Mucosa of rectum (tissue), 2 donors: ENCODE measurements around the gene MACROD2.
A peak's percentile ranks its signal among the peaks of the same experiment; 100 is the strongest.

Experiments
- H3K27ac ChIP-seq, 2 donors: one replicate each; pipeline ENCODE4 v1.7.0; 2013; ENCODE audit warnings: inconsistent platforms in 2 of 2, low read depth in 2 of 2, low read length in 2 of 2
- H3K27me3 ChIP-seq, 2 donors: one replicate each; pipeline ENCODE4 v1.7.0; 2013; ENCODE audit warnings: low read length in 2 of 2; ENCODE audit not compliant: control insufficient read depth in 2 of 2, insufficient read depth in 2 of 2
- H3K36me3 ChIP-seq, 2 donors: one replicate each; pipeline ENCODE4 v1.7.0; 2013; ENCODE audit warnings: low read length in 2 of 2; ENCODE audit not compliant: control insufficient read depth in 2 of 2, insufficient read depth in 2 of 2
- H3K4me1 ChIP-seq, 2 donors: one replicate each; pipeline ENCODE4 v1.7.0; 2013; ENCODE audit warnings: low read length in 2 of 2, mild to moderate bottlenecking in 1 of 2; ENCODE audit not compliant: control insufficient read depth in 2 of 2, insufficient read depth in 2 of 2
- H3K4me3 ChIP-seq, 2 donors: one replicate each; pipeline ENCODE4 v1.7.0; 2013; ENCODE audit warnings: low read length in 2 of 2
- H3K9ac ChIP-seq, 2 donors: one replicate each; pipeline ENCODE4 v1.7.0; 2013; ENCODE audit warnings: low read length in 2 of 2, low read depth in 1 of 2, mild to moderate bottlenecking in 1 of 2
- H3K9me3 ChIP-seq, 2 donors: one replicate each; pipeline ENCODE4 v1.7.0; 2013; ENCODE audit warnings: low read length in 2 of 2; ENCODE audit not compliant: control insufficient read depth in 2 of 2
- donor health status: healthy.
- donor health status: Normal muscosa, but diverticular disease.

The MACROD2 gene

GRCh38 chr20:15158533-15158932, 1163.2 kb downstream of the MACROD2 start:
- Histone ChIP-seq H3K4me3 (no peak overlapping the region), H3K36me3 (no peaks in the 10 kb centered on the region), H3K4me1 (peaks cover 0 to 3% of the 10 kb centered on the region in 2 donors), H3K27ac (no peak overlapping the region), H3K9me3 (no peaks in the 10 kb centered on the region), H3K9ac (no peak overlapping the region), H3K27me3 (no peaks in the 10 kb centered on the region)

- H3K36me3 ChIP-seq = no peaks in the 10 kb centered on the region
- H3K9me3 ChIP-seq = no peaks in the 10 kb centered on the region
- peak overlapping the region; percentile 40 to 70 for H3K4me3 ChIP-seq
- no peaks in the 10 kb centered on the region for H3K4me1 ChIP-seq
- H3K27me3 ChIP-seq = no peaks in the 10 kb centered on the region
- peak overlapping the region; percentile 35 to 51 for H3K9ac ChIP-seq
- no peak overlapping the region for H3K27ac ChIP-seq
Observed at GRCh38 chr20:15162079-15162647, 1166.8 kb downstream of the MACROD2 start.

- Histone ChIP-seq H3K27me3 (no peaks in the 10 kb centered on the region), H3K9me3 (no peaks in the 10 kb centered on the region), H3K9ac (no peak overlapping the region), H3K4me1 (no peaks in the 10 kb centered on the region), H3K4me3 (no peak overlapping the region), H3K27ac (no peak overlapping the region), H3K36me3 (no peaks in the 10 kb centered on the region)
Observed at GRCh38 chr20:15163632-15164031, 1168.3 kb downstream of the MACROD2 start.

GRCh38 chr20:15164726-15165125, 1169.4 kb downstream of the MACROD2 start:
- no peaks in the 10 kb centered on the region for H3K27me3 ChIP-seq
- H3K9ac ChIP-seq = no peak overlapping the region
- no peaks in the 10 kb centered on the region for H3K9me3 ChIP-seq
- H3K4me3 ChIP-seq = no peak overlapping the region
- no peaks in the 10 kb centered on the region for H3K4me1 ChIP-seq
- no peaks in the 10 kb centered on the region for H3K36me3 ChIP-seq
- H3K27ac ChIP-seq = no peak overlapping the region

GRCh38 chr20:15166744-15167143, 1171.4 kb downstream of the MACROD2 start:
- Histone ChIP-seq H3K4me1 (no peaks in the 10 kb centered on the region), H3K4me3 (no peak overlapping the region), H3K27me3 (no peaks in the 10 kb centered on the region), H3K9me3 (no peaks in the 10 kb centered on the region), H3K27ac (no peak overlapping the region), H3K36me3 (no peaks in the 10 kb centered on the region), H3K9ac (no peak overlapping the region)

- Histone ChIP-seq H3K36me3 (no peaks in the 10 kb centered on the region), H3K9me3 (no peaks in the 10 kb centered on the region), H3K4me3 (no peak overlapping the region), H3K4me1 (no peaks in the 10 kb centered on the region), H3K27ac (no peak overlapping the region), H3K9ac (no peak overlapping the region), H3K27me3 (no peaks in the 10 kb centered on the region)
Observed at GRCh38 chr20:15171016-15171415, 1175.7 kb downstream of the MACROD2 start.

GRCh38 chr20:15176929-15177328, 1181.6 kb downstream of the MACROD2 start:
- H3K4me1 ChIP-seq = no peaks in the 10 kb centered on the region
- no peaks in the 10 kb centered on the region for H3K27me3 ChIP-seq
- no peaks in the 10 kb centered on the region for H3K36me3 ChIP-seq
- no peak overlapping the region for H3K27ac ChIP-seq
- H3K9ac ChIP-seq = no peak overlapping the region
- H3K9me3 ChIP-seq = no peaks in the 10 kb centered on the region
- H3K4me3 ChIP-seq = no peak overlapping the region

GRCh38 chr20:15178581-15178980, 1183.3 kb downstream of the MACROD2 start:
- Histone ChIP-seq H3K27me3 (no peaks in the 10 kb centered on the region), H3K4me1 (no peaks in the 10 kb centered on the region), H3K27ac (no peak overlapping the region), H3K36me3 (no peaks in the 10 kb centered on the region), H3K4me3 (no peak overlapping the region), H3K9ac (no peak overlapping the region), H3K9me3 (no peaks in the 10 kb centered on the region)

GRCh38 chr20:15179381-15179780, 1184.1 kb downstream of the MACROD2 start:
- H3K36me3 ChIP-seq = no peaks in the 10 kb centered on the region
- H3K27me3 ChIP-seq = no peaks in the 10 kb centered on the region
- no peaks in the 10 kb centered on the region for H3K9me3 ChIP-seq
- no peak overlapping the region for H3K27ac ChIP-seq
- H3K9ac ChIP-seq = no peak overlapping the region
- H3K4me1 ChIP-seq = no peaks in the 10 kb centered on the region
- H3K4me3 ChIP-seq = no peak overlapping the region

GRCh38 chr20:15179781-15180180, 1184.5 kb downstream of the MACROD2 start:
- H3K4me1 ChIP-seq = no peaks in the 10 kb centered on the region
- no peaks in the 10 kb centered on the region for H3K36me3 ChIP-seq
- no peak overlapping the region for H3K4me3 ChIP-seq
- H3K9ac ChIP-seq = no peak overlapping the region
- H3K27me3 ChIP-seq = no peaks in the 10 kb centered on the region
- no peaks in the 10 kb centered on the region for H3K9me3 ChIP-seq
- H3K27ac ChIP-seq = no peak overlapping the region

GRCh38 chr20:15185322-15185721, 1190.0 kb downstream of the MACROD2 start:
- no peak overlapping the region for H3K4me3 ChIP-seq
- H3K27ac ChIP-seq = no peak overlapping the region
- no peaks in the 10 kb centered on the region for H3K27me3 ChIP-seq
- no peaks in the 10 kb centered on the region for H3K9me3 ChIP-seq
- no peaks in the 10 kb centered on the region for H3K4me1 ChIP-seq
- H3K9ac ChIP-seq = no peak overlapping the region
- no peaks in the 10 kb centered on the region for H3K36me3 ChIP-seq
